ENCODE measurements around the gene ATP9A.

DNA sequence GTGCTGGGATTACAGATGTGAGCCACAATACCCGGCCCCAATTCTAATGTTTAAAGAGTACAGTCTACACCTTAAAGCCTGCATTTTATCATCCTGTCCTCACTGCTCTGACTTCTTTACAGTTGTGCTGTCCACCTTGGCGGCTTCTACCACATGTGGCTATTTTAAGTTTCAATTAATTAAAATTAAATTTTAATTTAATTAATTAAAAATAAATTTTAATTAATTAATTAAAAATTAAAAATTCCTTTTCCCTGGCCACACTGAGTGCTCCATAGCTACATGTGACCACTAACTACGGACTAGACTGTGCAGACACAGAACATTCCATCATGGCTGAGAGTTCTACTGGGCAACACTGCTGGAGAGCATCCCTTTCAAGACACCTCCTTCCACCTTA lies 27.4 kb downstream of the ATP9A start:
- TF ChIP-seq, protein P1, sequence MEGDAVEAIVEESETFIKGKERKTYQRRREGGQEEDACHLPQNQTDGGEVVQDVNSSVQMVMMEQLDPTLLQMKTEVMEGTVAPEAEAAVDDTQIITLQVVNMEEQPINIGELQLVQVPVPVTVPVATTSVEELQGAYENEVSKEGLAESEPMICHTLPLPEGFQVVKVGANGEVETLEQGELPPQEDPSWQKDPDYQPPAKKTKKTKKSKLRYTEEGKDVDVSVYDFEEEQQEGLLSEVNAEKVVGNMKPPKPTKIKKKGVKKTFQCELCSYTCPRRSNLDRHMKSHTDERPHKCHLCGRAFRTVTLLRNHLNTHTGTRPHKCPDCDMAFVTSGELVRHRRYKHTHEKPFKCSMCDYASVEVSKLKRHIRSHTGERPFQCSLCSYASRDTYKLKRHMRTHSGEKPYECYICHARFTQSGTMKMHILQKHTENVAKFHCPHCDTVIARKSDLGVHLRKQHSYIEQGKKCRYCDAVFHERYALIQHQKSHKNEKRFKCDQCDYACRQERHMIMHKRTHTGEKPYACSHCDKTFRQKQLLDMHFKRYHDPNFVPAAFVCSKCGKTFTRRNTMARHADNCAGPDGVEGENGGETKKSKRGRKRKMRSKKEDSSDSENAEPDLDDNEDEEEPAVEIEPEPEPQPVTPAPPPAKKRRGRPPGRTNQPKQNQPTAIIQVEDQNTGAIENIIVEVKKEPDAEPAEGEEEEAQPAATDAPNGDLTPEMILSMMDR (IDR thresholded peaks at IDR 0.05), result no peak
- no peak for TF ChIP-seq POLR2A (IDR thresholded peaks at IDR 0.05)
